Activated CD8-positive, alpha-beta memory T cell treated with anti-CD3 and anti-CD28 coated beads, Interleukin-2, amount 50 U/mL, for 24 hours (primary cell): ENCODE measurements around the gene DDI1.

Source experiments
- DNase-seq: peaks from one replicate; pipeline ENCODE4 v3.0.0-alpha.2; 2020; ENCODE audit errors: extremely low read depth

Gene DDI1

DNA sequence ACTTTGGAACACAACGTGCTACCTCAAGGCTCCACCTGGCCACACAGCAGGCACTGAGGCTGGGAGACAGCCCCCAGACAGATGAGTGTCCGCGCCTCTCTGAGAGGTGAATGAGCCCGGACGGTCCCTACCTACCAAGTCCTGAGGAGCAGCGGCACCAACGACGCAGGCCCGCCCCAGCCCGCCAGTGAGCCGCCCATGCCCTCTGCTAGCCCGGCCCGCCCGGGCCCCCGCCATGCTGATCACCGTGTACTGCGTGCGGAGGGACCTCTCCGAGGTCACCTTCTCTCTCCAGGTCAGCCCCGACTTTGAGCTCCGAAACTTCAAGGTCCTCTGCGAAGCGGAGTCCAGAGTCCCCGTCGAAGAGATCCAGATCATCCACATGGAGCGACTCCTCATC is at the start of gene DDI1:
TSS of gene DDI1 (plus strand) at position 53 of the 400 bp plus-strand sequence. CDS start at position 236, 183 bp downstream.
- DNase-seq: no peak

DNA sequence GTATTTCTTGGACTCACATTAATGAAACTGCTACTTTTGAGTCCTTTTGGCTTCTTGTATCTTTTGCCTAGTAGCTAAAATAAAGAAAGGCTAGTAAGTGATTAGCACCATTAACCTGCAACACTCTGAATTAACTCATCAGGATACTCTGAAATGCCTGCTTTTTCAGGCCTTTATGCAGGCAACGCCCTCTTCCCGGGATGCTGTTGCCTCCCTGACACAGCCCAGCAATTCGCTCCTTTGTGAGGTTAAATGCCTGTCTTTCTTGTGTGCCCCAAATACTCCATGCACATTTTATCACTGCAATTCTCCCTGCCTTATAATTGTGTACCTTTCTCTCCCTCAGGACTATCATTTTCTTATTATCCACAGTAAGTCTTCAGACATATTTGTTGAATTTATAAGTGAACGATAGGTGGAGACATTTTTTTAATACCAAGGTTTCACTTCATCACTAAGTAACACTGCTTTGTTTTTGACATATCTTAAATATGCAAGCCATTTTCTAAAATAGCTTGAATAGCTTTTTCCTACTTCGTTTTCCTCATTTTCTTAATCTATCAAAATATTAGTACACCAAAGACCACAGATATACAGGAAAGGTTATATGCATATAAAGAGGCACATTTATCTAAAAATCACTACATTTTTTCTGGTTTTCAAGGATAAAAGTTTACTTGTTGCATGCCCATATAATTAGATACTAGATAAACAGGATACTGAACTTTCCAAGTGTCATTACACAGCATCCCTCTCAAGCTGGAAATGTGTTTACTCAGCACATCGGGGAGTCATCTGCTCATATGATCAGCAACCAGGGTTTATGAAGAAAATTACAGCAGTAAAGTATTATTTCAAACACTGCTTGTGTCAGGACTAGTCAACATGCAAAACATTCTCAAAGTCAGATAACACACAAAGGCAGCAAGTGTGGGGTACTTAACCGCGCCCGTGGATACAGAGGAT is 48.5 kb upstream of the DDI1 start:
- no peak for DNase-seq

DNA sequence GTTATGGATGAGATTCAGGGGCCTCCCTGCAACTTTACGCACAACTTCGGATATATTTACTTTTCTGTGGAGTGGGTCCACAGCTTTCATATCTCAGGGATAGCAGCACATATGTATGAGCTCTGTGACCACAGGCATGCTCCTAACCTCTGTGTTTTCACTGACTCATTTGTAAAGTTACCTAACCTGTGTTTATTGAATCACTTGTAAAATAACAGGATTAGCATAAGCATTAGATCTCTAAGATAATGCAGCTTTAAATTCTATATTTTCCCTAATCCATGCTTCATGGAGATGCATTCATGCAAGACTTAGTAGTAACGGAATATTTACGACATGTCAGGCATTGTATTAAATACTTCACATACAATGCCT is 47.9 kb upstream of the DDI1 start:
- no peak for DNase-seq

DNA sequence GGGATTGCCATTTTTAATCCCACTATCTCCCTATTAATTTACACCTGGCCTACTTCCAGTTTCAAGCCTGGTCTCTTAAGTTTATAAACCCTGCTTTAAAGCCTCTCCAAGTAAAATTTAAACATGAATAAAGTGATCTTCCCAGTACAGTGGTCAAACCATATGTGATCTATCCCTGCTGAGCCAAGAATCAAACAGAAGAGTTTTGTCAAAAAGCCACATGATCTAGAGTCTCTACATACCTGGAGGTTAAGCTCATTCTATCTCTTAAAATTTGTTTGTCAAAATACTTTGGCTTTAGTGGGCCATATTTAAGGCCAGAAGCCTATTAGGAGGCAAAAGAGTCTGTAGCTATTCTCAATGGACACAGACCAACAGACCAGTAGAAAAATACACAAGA is 42.9 kb upstream of the DDI1 start:
- DNase-seq: no peak

DNA sequence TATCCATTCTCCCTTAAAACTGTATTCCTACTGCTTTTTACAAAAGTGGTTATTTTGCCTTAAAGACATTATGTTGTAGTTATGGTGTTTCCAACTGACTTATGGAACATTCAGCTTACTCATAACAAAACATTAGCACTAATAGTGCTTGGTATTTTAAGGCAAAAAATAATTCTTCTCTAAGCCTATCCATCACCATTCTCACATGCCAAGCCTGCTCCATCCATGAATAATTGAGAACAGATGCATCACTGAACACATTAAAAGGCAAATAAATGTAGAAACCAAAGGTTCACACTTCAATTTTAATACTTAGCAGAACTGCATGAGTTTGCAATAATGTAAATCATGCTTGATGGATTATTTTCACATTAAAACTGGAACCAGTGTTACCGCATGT is 42.3 kb upstream of the DDI1 start:
- no peak for DNase-seq

DNA sequence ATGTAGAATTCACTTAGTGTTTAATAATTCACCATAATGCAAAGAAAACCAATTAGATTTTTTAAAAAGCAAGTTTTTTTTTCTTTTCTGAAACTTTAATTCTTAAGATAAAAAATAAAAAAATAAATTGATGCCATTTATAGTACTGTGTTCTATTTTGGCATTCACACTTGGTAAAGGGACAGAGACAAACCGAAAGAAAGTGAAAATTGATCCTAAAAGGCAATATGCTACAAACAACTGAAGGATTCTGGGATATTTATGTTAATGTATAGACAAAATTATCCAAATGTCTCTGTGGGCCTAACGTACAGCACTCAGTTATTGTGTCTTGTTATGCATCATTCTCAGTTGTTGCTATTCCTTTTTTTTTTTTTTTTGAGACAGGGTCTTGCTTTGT is 41.9 kb upstream of the DDI1 start:
- DNase-seq: no peak

DNA sequence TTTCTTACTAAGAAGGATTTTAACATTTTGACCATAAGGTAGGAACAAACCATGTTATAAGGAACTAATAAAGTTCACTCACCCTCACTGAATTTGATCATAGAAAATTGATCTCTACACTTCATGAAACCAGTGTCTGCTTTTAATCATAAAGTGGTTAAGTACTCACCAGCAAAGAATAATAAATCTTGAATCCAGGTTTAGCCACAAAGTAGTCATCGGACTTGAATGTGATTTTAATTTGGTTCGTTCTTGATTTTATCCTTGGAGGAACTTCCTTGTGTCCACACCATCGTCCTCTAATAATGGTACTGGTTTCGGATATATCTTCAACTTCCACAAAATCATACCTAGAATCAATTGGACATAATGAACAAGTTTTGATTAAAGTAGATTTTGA is 40.5 kb upstream of the DDI1 start:
- DNase-seq: no peak

DNA sequence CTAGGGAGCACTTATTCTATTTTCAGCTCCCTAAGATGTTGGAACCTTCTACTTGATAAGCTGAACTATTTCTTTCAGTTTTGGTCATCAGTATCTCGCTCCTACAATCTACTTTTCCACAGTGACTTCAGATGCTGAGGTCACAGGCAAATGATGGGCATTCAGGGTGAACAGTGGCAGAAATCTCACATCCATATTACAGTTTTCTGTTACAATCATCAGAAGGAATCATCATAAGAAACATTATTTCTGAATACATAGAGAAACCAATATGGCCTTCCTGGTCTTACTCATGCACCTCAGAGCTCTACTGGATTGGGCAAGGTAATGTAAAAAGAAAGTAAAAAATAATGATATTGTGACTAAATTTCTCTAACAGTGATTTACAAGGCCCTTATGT is 39.4 kb upstream of the DDI1 start:
- DNase-seq: no peak

DNA sequence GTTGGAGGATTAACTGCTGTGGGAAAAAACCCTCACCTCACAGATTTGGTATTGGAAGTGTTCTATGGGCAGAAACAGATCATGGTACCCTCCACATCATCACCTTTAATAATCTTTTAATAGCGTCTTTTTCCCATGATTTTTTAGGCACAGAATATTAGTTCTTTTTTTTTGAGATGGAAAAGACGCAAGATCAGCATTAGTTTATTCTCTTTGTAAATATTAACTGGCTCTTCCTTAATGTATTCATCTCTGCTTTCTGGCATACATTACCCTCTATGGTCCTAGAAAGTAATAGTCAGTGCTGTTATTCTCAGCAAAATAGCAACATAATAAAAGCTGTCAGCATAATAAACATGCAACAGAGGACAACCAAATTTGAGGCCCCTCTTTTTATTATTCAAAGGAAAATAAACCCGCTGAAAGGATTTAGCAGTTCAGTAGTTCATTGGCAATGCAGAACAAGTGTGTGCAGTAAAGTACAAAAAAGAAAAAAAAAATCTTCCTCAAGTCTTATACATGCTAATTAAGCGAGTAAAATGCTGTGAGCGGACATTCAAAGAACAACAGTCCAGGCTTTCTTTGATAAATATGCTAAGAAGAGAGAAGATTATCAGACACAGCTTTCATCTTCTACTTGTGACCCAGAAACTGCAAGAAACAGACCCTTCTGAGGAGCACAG is 37.5 kb upstream of the DDI1 start:
- DNase-seq: no peak

DNA sequence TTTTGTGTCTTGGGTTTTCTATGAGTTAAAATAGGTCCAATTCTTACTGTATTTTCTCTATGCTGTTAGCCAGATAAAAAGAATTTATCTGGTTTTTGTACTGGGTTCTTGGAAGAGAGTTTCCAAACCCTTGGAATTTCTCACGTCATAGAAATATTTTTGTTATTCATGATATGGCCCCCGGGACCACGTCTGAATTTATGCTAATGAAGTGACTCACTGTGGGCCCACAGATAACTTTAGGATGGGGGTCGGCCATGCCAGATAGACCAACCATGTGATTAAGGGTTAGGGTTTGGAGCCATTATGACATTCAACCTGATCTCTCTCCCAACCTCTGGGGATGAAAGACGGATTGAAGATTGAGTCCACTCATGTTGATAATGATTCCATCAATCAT is 35.6 kb upstream of the DDI1 start:
- no peak for DNase-seq

DNA sequence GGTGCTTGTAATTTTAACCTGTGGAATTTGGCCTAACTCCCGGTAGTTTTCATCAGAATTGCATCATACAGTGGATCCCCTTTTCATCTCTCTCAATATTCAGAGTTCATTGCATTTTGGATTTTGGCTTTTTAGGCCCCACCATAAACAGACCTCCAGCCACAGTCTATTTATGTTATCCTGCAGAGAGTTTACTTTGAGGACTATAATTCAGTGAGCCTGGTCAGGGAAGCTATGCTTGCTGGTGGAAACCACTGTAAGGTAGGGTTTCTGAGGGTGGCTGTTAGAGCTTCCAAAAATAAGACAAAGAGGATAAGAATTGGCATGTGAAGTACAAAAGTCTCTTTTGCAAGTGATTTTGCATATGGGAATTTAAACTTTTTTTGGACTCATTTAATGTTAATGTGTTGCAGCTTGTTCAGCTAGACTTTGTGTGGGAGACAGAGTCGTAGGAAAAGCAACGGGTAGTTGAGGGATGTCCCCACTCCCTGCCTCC is 34.8 kb upstream of the DDI1 start:
- no peak for DNase-seq

DNA sequence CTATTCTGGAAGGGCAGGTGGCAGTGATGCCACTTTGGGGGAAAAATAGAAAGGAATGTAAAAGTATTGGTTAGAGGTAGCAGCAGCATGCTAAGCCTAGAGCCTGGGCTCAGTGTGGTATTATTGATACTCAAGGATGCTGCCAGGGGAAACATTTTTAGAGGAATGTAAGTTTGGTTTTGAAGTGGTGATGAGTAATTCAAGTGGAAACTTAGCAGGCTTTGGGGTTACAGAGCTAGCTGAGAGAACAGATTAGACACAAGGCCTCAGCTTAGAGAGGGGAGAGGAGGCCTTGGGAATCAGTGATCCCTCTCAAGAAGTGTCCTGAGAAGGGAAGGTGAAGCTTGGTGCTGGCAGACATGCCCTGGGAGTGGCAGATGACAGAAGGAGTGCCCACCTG is 32.9 kb upstream of the DDI1 start:
- DNase-seq: no peak

DNA sequence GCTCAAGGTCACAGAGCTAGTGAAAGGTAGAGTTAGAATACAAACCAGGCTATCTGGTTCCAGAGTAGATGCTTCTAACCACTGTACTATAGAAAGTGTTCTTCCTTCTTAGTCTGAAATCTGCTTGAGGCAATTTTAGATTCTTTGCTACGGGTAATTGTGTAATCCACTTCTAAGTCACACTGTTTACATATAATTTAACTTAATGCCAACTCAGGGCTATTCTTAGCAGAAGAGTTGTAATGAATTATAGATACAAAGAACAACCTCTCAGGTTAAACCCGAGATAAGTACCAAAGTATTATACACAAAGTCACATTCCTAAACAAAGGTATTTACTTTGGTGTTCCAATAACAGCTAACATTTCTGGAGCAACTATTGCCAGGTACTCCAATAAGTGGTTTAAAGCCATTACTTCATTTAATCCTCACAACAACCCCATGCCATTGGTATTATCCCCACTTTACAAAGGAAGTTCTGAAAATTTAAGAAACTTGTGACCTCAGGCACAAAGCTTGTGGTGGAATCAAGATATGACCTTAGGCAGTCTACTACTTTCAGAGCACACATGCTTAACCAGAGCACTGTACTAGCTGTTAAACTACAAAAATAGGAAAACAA is 31.1 kb upstream of the DDI1 start:
- no peak for DNase-seq

DNA sequence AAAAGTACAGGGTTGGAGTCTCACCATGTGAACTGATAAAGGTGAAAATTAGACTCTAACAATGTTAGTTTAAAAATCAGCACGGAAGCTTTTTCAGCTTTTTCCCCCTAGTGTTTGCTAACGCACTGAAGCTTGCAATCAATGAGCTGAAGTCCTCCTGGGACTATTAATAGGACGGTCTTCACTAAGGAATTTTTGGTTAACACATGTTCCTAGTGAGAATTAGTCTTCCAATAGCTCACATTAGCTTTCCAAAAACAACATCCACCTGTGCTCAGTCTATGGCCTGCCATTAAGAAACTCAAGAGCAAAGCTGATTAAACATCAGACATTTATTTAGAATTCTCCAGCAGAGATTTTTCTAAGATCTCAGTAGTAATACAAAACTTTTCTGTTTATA is 26.7 kb upstream of the DDI1 start:
- no peak for DNase-seq

DNA sequence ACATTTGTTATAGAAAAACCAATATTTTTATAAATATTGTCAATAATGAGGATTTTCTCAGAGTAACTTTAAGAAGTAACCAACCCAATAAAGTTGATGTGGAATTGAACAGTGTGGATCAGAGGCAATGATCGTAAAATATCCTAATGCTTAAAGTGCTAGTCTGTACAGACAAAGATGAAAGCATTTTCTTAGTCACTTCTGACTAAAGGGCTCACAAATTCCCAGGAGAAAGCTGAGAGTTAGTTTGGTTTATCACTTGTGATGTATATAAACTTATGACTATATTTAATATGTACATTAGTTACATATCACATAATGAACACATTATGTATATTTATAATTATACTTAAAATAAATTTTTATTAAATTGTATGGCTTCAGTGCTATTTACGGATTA is 25.4 kb upstream of the DDI1 start:
- DNase-seq: no peak

DNA sequence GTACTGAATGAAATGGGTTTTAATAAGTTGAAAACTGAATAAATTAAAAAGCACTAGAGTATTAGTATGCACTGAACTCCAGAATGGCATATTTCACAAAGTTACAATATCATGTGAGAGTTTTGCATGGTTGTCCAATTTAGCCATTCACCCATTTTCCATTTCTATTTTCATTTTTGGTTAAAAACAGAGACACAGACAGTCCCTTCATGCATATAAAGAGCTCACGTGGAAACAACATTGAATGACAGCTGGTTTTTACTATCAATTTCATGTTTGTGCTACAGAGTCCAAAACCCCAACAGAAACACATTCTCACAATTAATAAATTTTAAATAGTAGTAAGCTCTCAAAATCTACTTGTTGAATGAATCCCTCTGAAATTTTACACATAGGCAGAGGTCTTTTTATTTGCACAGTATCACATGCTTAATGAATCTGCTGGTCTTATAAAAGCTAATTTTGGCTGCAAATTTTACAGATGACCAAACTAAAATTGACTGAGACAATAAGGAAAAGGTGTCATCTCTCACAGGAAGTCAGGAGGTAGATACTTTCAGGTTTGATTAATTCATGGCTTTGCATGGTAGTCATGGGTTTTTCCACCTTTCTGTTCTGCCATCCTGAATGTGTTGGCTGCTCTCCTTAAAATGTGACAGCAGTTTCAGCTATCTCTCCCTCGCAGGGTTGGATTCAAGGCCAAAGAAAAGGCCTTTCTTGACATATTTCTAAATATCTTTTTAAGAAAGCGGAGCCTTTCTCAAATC is 20.6 kb upstream of the DDI1 start:
- no peak for DNase-seq

DNA sequence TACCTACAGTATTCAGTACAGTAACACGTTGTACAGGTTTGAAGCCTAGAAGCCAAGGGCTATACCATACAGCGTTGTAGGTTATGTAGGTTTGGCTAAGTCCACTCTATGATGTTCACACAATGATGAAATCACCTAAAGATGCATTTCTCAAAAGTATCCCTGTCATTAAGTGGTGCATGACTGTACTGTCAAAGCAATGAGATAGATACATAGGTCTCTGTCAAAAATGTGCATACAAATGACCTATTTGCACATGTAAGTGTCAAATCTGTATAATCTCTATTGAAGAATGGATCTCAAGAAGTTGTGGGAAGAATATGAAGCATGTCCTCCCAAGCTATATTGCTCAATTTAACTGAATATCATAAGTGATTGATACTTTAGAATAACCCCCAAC is 11.9 kb upstream of the DDI1 start:
- no peak for DNase-seq

DNA sequence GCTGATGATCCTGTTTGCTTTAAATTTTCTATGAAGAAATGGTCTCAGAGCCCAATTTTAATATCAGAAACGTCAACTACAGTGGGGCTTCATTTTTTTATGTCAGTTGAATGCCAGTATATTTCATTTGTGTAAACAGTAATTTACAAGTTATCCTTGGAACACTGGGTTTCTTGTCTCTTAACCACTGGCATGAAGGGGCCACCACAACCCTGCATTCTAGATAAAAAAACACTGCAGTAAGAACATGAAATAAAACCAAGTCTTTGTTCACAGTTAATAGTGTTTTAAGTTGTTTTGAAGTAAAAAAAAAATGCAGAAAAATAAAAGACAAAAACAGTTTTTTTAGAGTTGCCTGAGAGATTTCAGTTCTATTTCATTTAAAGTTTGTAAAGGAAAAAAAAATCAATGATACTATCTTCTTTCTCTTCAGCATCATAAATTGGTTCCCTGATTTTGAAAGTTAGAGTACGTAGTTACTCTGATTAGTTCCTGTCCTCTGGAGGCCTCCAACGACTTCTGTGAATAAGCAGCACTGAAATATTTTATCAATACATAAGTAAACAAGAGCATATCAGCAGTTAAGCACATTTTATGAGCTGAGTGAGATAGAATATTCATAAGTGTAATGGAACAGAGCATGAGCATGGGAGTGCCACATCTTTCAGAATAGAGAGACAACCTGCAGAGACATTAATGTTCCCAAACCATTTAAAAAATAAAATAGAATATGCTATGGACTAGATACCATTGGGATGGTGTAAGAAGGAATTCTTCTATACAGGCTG is 7.8 kb upstream of the DDI1 start:
- DNase-seq: no peak

DNA sequence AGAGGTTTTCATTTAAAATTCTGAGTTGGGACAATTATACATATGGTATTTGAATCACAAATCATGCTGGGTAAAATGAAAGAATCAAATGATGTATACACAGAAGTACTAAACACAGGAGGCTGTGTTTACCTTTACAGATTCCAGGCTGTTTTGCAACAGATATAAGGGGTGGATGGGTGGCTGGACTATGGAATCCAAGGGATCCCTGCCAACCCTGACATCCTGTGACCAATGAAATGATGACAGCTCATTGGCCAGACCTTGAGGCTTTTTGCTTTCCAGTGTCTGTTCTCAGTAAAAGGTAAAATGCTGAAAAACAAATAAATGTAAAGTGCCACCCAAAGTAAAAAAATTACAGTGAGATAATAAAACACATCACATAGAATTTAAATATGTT is 3.3 kb upstream of the DDI1 start:
- no peak for DNase-seq

DNA sequence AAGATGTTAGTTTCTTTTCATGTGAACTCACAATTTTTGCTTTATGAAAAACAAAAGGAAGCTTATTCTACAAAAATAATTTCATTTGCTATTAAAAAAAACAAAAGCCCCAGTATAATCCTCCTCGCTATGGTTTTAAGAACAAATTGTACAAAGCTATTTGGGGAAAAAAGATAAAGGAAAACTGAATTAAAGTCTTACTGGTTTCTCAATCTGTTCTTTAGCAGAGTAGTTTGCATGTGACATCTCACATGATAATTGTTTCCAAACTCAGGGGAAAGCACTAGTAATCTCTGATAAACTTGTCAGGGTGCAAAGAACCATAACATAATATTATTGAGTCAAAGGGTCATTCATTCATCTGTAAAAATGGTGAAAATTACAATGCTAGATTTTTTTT is 2.9 kb upstream of the DDI1 start:
- no peak for DNase-seq

DNA sequence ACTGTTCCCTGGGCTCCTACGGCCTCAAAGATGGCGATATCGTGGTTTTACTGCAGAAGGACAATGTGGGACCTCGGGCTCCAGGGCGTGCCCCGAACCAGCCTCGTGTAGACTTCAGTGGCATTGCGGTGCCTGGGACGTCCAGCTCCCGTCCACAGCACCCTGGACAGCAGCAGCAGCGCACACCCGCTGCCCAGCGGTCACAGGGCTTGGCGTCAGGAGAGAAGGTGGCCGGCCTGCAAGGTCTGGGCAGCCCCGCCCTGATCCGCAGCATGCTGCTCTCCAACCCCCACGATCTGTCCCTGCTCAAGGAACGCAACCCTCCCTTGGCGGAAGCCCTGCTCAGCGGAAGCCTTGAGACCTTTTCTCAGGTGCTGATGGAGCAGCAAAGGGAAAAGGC is 555 bp downstream of the DDI1 start:
- no peak for DNase-seq
